GM04504 (cell line): ENCODE measurements around the gene HAND1.

ENCODE experiments used
- DNase-seq: peaks from one replicate; pipeline ENCODE4 v3.0.0-alpha.2; 2012; ENCODE audit warnings: low read depth

The HAND1 gene

DNA sequence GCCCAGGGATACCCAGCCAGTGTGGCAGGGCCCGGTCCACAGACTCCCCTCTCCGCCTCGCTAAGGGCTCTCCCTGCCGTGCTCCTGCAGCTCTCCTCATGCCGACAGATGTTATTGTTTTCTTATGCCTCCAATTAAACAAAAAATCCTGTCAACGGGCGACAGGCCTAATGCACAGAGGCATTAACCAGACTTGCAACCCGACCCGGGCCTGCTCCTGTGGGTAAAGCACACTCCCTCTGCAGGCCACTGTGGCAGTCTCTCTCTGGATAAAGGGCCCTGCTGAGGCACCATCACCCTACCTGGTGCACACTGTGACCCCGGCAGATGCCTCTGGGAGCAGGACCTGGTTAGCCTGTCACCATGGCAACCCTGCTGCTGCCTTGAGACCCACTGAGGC is 27.5 kb upstream of the HAND1 start:
- DNase-seq, result no peak

GRCh38 chr5:154503698-154504039 is 25.6 kb upstream of the HAND1 start:
- no peak for DNase-seq

DNA sequence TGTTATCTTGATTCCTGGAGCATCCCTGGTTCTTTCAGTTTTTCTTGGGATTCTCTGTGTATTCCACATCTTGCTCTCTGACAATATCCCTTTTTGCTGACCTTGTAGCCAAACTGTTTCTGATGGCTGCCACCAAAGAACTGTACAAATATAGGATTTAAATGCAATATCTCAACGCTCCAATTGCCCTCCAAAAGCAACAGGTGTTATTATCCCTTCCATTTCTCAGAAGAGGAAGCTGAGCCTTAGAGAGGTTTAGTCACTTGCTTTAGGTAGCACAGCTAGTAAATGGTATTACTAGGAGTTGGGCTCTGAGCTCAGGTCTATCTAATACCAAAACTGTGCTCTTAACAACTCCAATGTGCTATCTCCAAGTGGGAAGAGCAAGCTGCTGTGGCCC is 24.2 kb upstream of the HAND1 start:
- DNase-seq, result no peak

DNA sequence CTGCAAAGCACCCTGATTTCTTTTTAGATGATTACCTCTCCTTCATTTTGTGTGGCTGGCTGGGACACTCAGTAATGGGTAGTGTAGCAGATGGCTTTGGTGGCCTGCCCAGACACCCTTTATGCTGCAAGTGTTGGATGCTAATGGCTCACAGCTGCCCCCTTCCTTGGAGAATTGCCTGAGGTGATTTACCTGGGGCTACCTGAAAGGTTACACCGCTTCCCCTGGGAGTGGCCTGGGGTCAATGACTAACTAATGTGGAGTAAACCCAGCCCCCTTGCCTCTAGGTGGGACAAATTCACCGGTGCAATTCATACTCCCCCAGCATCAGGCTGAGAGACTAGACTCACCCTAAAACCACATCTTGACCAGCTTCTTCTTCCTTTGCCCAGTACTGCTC is 23.5 kb upstream of the HAND1 start:
- no peak for DNase-seq

DNA sequence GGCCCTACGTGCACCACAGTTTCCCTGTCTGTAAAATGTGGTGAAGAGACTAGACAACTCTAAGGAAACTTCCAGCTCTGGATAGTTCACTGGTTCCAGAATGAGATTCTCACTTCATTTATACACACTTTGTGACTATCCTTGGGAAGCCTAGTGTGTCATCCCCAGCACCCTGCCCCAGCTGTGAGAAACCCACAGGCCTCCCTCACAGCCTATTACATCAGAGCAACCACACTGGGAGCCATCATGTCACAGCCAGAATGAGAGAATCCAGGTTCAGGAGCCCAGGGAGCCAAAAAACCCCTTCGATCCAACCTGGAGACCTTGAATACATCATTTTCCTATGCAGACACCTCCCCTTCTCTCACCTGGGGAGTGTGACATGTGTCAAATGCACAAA is 21.0 kb upstream of the HAND1 start:
- DNase-seq, result no peak

- no peak for DNase-seq
Observed at GRCh38 chr5:154498591-154498990, 20.6 kb upstream of the HAND1 start.

DNA sequence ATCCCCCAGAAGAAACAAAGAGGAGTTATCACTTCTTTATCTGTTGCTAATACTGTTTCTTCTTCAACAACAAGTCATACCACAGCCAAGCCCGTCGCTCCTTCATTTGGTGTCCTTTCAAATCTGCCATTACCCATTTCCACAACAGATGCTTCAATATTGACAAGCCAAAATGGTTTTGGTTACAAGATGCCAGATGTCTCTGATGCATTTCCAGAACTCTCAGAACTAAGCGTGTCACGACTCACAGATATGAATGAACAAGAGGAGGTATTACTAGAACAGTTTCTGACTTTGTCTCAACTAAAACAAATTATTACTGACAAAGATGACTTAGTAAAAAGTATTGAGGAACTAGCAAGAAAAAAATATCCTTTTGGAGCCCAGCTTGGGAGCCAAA is 16.0 kb upstream of the HAND1 start:
- DNase-seq, result no peak

DNA sequence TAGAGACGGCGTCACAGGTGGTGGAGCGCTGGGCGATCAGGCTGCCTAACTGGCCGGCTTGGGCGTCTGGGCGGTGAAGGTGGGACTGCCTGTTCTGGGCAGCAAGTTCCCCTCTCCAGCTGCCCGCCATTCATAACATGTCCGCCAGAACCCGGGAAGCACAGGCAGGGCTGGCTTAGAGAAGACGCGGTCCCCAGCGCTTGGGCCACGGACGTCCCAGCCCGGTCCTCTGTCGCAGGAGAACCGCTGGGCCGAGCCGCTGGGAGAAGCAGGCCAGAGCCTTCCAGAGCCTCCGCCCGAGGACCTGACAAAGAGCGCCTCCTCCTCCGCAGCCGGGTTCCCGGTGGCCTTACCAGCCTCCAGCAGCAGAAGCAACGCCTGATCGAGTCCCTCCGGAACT is 15.2 kb upstream of the HAND1 start:
- DNase-seq, result no peak

- no peak for DNase-seq
Observed at GRCh38 chr5:154491941-154492340, 13.9 kb upstream of the HAND1 start.

GRCh38 chr5:154487541-154487940 is 9.5 kb upstream of the HAND1 start:
- DNase-seq, result no peak

DNA sequence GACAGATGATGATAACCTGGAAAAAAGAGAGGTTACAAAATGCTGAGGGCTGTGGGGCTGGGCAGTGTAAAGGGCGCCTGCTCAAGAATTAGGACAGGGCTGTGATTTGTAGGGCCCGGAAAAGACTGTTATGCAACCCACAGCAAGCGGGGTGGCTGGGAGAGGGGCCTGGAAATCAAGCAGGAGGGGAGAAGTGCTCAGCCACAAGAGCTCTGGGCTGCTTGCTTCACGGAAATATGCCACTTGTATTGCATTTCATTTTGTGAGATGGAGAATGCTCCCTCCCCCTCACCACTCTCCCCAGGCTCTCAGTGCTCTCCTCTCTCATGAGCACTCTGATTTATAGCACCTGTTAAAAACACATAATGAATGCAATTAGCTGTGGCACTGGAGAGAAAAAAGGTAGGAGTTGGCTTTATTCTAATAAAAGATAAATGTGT is 8.4 kb upstream of the HAND1 start:
- DNase-seq, result no peak

DNA sequence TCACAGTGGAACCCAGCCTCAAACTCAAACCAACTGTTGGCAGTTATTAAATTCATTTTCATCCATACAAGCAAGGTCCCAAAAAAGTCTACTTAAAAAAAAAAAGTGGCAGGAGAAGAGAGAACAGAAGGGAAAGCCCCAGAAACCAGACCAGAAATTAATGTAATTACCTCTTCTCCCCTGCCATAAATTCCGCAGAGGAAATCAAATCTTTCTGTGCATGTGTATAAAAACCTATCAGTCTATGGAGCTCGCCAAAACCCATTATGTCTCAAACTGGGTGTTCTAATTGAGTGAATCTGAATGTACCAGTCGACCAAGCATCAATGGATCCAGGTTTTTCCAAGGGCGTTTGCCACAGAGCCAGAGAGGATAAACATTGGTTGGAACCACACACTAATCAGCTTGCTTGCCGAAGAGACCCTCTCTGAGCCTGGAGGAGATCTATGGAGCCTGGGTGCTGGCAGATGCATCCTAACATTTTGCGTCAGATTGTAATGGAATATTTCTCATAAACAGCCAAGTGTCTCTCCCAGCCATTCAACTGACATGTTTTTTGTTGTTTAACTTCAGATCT is 7.9 kb upstream of the HAND1 start:
- no peak for DNase-seq

- no peak for DNase-seq
Observed at GRCh38 chr5:154485096-154485491, 7.1 kb upstream of the HAND1 start.

DNA sequence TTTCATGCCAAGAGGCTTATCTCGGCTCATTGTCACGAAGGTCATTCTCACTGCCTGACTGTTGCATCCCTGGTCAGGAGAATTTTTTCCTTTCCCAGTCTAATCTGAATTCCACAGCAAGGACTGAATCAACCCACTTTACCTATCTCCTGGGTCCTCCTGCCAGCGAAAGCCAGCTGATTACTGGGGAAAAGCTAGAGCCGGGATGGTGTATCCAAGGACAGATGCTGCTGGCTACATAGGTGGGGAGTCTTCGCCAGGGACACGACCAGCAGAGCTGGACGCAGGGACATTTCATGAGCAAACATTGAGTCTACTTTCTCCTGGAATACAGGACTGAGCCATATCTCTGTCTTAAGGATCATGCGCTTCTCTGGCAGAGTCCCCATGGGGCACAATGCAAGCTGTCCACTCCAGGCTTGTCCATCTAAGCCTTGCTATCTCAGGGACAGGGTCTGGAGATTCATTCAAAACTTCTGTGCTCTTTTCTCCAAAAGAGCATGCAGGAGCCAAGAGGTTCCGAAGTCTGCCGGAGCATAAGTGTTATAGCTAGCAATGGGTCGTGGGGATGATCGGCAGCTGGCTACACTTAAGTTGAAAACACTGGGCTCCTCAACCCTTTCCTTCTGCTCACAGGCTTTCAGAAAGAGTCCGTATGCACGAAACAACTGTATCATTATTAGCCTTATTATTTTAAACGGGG is 6.5 kb upstream of the HAND1 start:
- DNase-seq, result no peak

DNA sequence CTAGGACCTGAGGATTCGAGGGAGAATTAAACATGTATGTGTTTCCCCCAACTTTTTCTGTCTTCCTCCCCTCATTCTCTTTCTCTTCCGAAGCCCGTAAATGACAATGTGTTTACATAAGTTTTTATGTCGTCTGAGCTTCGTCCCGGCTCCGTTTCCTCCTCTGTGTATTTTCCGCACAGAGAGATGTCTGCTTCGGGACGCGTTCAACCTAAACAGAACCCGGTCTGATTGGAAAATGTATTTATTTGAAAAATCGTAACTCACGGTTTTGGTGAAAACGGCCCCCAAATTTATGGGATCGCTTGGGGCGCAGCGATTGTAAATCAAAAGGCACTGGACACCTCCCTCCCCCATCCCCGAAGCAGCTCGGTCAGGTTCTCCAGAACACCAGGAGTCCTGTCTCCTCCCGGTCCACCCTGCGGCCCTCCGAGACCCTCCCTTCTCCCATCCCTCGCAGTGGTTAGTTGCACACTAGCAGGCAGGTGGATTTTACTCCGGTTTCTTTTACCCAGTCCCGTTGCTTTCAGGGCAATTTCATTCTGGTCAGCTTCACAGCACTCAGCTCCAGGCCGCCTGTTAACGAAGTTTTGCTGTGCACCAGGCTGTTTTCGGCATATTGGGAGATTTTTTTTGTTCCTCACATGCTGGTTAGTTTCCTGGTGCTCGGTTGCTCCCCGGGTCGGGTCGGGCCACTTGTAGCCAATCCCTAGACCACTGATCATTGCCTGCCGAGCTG is 5.8 kb upstream of the HAND1 start:
- DNase-seq, result no peak

- DNase-seq, result no peak
Observed at GRCh38 chr5:154482528-154483449, 4.8 kb upstream of the HAND1 start.

- no peak for DNase-seq
Observed at GRCh38 chr5:154481584-154482381, 3.8 kb upstream of the HAND1 start.

- no peak for DNase-seq
Observed at GRCh38 chr5:154480847-154481246, 2.8 kb upstream of the HAND1 start.

- DNase-seq, result no peak
Observed at GRCh38 chr5:154479944-154480750, 2.1 kb upstream of the HAND1 start.

- DNase-seq, result no peak
Observed at GRCh38 chr5:154479160-154479943, 1.3 kb upstream of the HAND1 start.
